GM11168 (cell line): Measurements from ENCODE around the gene UBE2F.
"Not testable (repeated sequence)": the region's sequence is repeated elsewhere in the genome, so short reads cannot be mapped to it uniquely, and the experiment has no call there.

Source experiments
- in situ Hi-C: fragments of 300-500 bp; cut with MboI; formaldehyde crosslinking; loops from one replicate; pipeline ENCODE4 v1.12.0; 2022; ENCODE audit warnings: low sequenced_read_pairs; ENCODE audit not compliant: unreplicated experiment

UBE2F gene

GRCh38 chr2:238066718-238067117, 99.9 kb downstream of the UBE2F start:
- in situ Hi-C loops, result not testable (repeated sequence)

- in situ Hi-C loops, result no loop called here
Observed at GRCh38 chr2:238067939-238068338, 101.1 kb downstream of the UBE2F start.

- in situ Hi-C loops, result no loop called here
Observed at GRCh38 chr2:238069021-238069709, 102.4 kb downstream of the UBE2F start.

GRCh38 chr2:238069877-238070276, 103.1 kb downstream of the UBE2F start:
- in situ Hi-C loops, result no loop called here

- in situ Hi-C loops, result no loop called here
Observed at GRCh38 chr2:238075397-238075796, 108.6 kb downstream of the UBE2F start.

GRCh38 chr2:238077292-238077691, 110.5 kb downstream of the UBE2F start:
- in situ Hi-C loops, result no loop called here

- in situ Hi-C loops, result no loop called here
Observed at GRCh38 chr2:238079874-238080327, 113.1 kb downstream of the UBE2F start.

- in situ Hi-C loops, result no loop called here
Observed at GRCh38 chr2:238080518-238080917, 113.7 kb downstream of the UBE2F start.

- in situ Hi-C loops, result no loop called here
Observed at GRCh38 chr2:238081150-238081549, 114.3 kb downstream of the UBE2F start.

GRCh38 chr2:238081561-238081960, 114.7 kb downstream of the UBE2F start:
- in situ Hi-C loops, result no loop called here

GRCh38 chr2:238082151-238082550, 115.3 kb downstream of the UBE2F start:
- in situ Hi-C loops, result no loop called here

- in situ Hi-C loops, result no loop called here
Observed at GRCh38 chr2:238082827-238083226, 116.0 kb downstream of the UBE2F start.

GRCh38 chr2:238083919-238084318, 117.1 kb downstream of the UBE2F start:
- in situ Hi-C loops, result no loop called here

- in situ Hi-C loops, result no loop called here
Observed at GRCh38 chr2:238084761-238085160, 117.9 kb downstream of the UBE2F start.

- in situ Hi-C loops, result no loop called here
Observed at GRCh38 chr2:238085899-238086298, 119.1 kb downstream of the UBE2F start.

GRCh38 chr2:238087211-238087610, 120.4 kb downstream of the UBE2F start:
- in situ Hi-C loops, result no loop called here

GRCh38 chr2:238090887-238091286, 124.1 kb downstream of the UBE2F start:
- in situ Hi-C loops, result no loop called here

GRCh38 chr2:238091436-238092060, 124.7 kb downstream of the UBE2F start:
- in situ Hi-C loops, result no loop called here
